ENCODE data around the gene HDAC7.
A peak's percentile ranks its signal among the peaks of the same experiment; 100 is the strongest.

HDAC7 gene

GRCh38 chr12:47743311-47743860, 76.3 kb downstream of the HDAC7 start:
- DNase-seq: no peak

GRCh38 chr12:47742253-47742825, 77.4 kb downstream of the HDAC7 start:
- DNase-seq: peak; percentile 75

- DNase-seq: peak; percentile 26
These were observed 78.4 kb downstream of the HDAC7 start for GRCh38 chr12:47741340-47741703.

GRCh38 chr12:47740606-47741339, 78.9 kb downstream of the HDAC7 start:
- DNase-seq: no peak

GRCh38 chr12:47739979-47740378, 79.7 kb downstream of the HDAC7 start:
- DNase-seq: no peak

GRCh38 chr12:47739297-47739696, 80.4 kb downstream of the HDAC7 start:
- DNase-seq: no peak

- no peak for DNase-seq
These were observed 81.6 kb downstream of the HDAC7 start for GRCh38 chr12:47737936-47738594.

GRCh38 chr12:47736877-47737676, 82.6 kb downstream of the HDAC7 start:
- DNase-seq: no peak

GRCh38 chr12:47736216-47736615, 83.5 kb downstream of the HDAC7 start:
- no peak for DNase-seq

- no peak for DNase-seq
These were observed 84.1 kb downstream of the HDAC7 start for GRCh38 chr12:47735649-47736048.

- DNase-seq: no peak
These were observed 84.8 kb downstream of the HDAC7 start for GRCh38 chr12:47734725-47735480.

- DNase-seq: no peak
These were observed 86.6 kb downstream of the HDAC7 start for GRCh38 chr12:47733142-47733541.

Data from stimulated activated CD4-positive, alpha-beta T cell treated with anti-CD3 and anti-CD28 coated beads, Interleukin-12 subunit alpha, Interleukin-12 subunit beta, amount 100 ng/mL, for 4 hours (primary cell).